Measurements from ENCODE around the gene SERPINA6. TPM values are rescaled to one million over a fixed set of nuclear protein-coding genes. Genes with fewer than 3 reads are reported as not detected.

Gene SERPINA6
- polyA plus RNA-seq, 3 donors from 2014 or later: not detected

DNA sequence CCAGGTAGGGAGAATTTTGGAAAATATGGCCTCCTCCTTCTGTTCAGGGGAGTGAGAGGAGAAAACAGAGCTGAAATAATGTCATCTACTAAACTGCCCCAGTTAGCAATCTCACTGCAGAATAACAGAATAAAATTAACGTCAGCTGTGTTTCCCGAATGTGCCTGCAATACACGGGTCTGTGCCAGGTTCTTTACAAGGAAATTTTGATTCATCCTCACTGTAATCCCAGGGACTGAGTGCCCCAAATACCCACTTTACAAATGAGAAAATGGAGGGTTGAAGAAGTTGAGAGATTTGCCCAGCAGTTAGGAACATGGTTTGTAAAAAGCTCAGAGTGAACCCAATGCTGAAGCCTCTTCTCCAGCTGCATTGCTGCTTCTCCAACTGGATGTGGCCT lies 21.3 kb upstream of the SERPINA6 start:
- Mint-ChIP-seq H3K27me3 (ENCODE audit: low read depth in 3 of 3) (peaks cover 2 to 16% (median 3%) of the 10 kb centered on the region in 3 donors), H3K4me3 (no peak overlapping the region), H3K4me1 (no peaks in the 10 kb centered on the region)

GRCh38 chr14:94343238-94344005 lies 20.3 kb upstream of the SERPINA6 start:
- DNase-seq: no peak
- H3K9me3 Mint-ChIP-seq: no peaks in the 10 kb centered on the region
- H3K4me3 Mint-ChIP-seq: no peak overlapping the region
- H3K27ac Mint-ChIP-seq: no peak overlapping the region
- H3K4me1 Mint-ChIP-seq: no peaks in the 10 kb centered on the region
- H3K36me3 Mint-ChIP-seq: no peaks in the 10 kb centered on the region
- peaks cover 0 to 15% (median 3%) of the 10 kb centered on the region in 3 donors for H3K27me3 Mint-ChIP-seq (ENCODE audit: low read depth in 3 of 3)

More for the DNA sequence above, 21.3 kb upstream of the SERPINA6 start:
- Mint-ChIP-seq H3K9me3 (no peaks in the 10 kb centered on the region), H3K27ac (no peak overlapping the region), H3K36me3 (no peaks in the 10 kb centered on the region)
- no peak for DNase-seq

GRCh38 chr14:94342334-94342934 lies 19.3 kb upstream of the SERPINA6 start:
- Mint-ChIP-seq H3K36me3 (no peaks in the 10 kb centered on the region), H3K27me3 (ENCODE audit: low read depth in 3 of 3) (peaks cover 0 to 15% (median 3%) of the 10 kb centered on the region in 3 donors), H3K27ac (no peak overlapping the region), H3K4me1 (no peaks in the 10 kb centered on the region), H3K9me3 (no peaks in the 10 kb centered on the region), H3K4me3 (no peak overlapping the region)
- no peak for DNase-seq

- Mint-ChIP-seq H3K9me3 (no peaks in the 10 kb centered on the region), H3K27ac (no peak overlapping the region), H3K4me1 (no peaks in the 10 kb centered on the region), H3K27me3 (ENCODE audit: low read depth in 3 of 3) (peaks cover 0 to 15% (median 3%) of the 10 kb centered on the region in 3 donors), H3K36me3 (no peaks in the 10 kb centered on the region), H3K4me3 (no peak overlapping the region)
- no peak for DNase-seq
Measured at GRCh38 chr14:94341656-94342333, 18.7 kb upstream of the SERPINA6 start.

- H3K27ac Mint-ChIP-seq: no peak overlapping the region
- no peak overlapping the region for H3K4me3 Mint-ChIP-seq
- H3K4me1 Mint-ChIP-seq: no peaks in the 10 kb centered on the region
- no peak for DNase-seq
- peaks cover 0 to 15% (median 3%) of the 10 kb centered on the region in 3 donors for H3K27me3 Mint-ChIP-seq (ENCODE audit: low read depth in 3 of 3)
- no peaks in the 10 kb centered on the region for H3K36me3 Mint-ChIP-seq
- no peaks in the 10 kb centered on the region for H3K9me3 Mint-ChIP-seq
Measured at GRCh38 chr14:94340533-94340932, 17.4 kb upstream of the SERPINA6 start.

GRCh38 chr14:94338023-94338422 lies 14.9 kb upstream of the SERPINA6 start:
- H3K27me3 Mint-ChIP-seq (ENCODE audit: low read depth in 3 of 3): peaks cover 2 to 13% (median 3%) of the 10 kb centered on the region in 3 donors
- H3K4me3 Mint-ChIP-seq: no peak overlapping the region
- no peak for DNase-seq
- H3K4me1 Mint-ChIP-seq: no peaks in the 10 kb centered on the region
- no peaks in the 10 kb centered on the region for H3K9me3 Mint-ChIP-seq
- H3K27ac Mint-ChIP-seq: no peak overlapping the region
- no peaks in the 10 kb centered on the region for H3K36me3 Mint-ChIP-seq

DNA sequence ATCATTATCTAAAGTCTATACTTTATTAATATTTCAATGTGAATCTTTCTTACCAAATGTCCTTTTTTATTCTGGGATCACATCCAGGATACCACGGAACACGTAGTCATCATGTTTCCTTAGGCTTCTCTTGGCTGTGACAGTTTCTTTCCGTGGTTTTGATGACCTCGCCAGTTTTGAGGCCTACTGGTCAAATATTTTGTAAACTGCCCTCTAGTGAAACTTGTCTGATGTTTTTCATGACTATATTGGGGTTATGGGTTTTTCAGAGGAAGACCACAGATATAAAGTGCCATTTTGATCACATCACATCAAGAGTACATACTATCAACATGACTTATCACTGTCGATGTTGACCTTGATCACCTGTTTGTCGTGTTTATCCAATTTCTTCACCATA lies 14.1 kb upstream of the SERPINA6 start:
- Mint-ChIP-seq H3K27ac (no peak overlapping the region), H3K9me3 (no peaks in the 10 kb centered on the region), H3K27me3 (ENCODE audit: low read depth in 3 of 3) (peaks cover 2 to 11% (median 3%) of the 10 kb centered on the region in 3 donors)

GRCh38 chr14:94334872-94335271 lies 11.7 kb upstream of the SERPINA6 start:
- Mint-ChIP-seq H3K4me3 (no peak overlapping the region), H3K4me1 (no peaks in the 10 kb centered on the region), H3K36me3 (no peaks in the 10 kb centered on the region), H3K27me3 (ENCODE audit: low read depth in 3 of 3) (peaks cover 0 to 2% (median 0%) of the 10 kb centered on the region in 3 donors), H3K9me3 (no peaks in the 10 kb centered on the region), H3K27ac (no peak overlapping the region)
- DNase-seq: no peak

More for the DNA sequence above, 14.1 kb upstream of the SERPINA6 start:
- no peak for DNase-seq
- Mint-ChIP-seq H3K4me3 (no peak overlapping the region), H3K4me1 (no peaks in the 10 kb centered on the region), H3K36me3 (no peaks in the 10 kb centered on the region)

GRCh38 chr14:94332587-94332986 lies 9.5 kb upstream of the SERPINA6 start:
- Mint-ChIP-seq H3K36me3 (no peaks in the 10 kb centered on the region), H3K27me3 (ENCODE audit: low read depth in 3 of 3) (peaks cover 0 to 2% (median 0%) of the 10 kb centered on the region in 3 donors), H3K9me3 (no peaks in the 10 kb centered on the region), H3K4me3 (no peak overlapping the region), H3K27ac (no peak overlapping the region), H3K4me1 (no peaks in the 10 kb centered on the region)
- no peak for DNase-seq

DNA sequence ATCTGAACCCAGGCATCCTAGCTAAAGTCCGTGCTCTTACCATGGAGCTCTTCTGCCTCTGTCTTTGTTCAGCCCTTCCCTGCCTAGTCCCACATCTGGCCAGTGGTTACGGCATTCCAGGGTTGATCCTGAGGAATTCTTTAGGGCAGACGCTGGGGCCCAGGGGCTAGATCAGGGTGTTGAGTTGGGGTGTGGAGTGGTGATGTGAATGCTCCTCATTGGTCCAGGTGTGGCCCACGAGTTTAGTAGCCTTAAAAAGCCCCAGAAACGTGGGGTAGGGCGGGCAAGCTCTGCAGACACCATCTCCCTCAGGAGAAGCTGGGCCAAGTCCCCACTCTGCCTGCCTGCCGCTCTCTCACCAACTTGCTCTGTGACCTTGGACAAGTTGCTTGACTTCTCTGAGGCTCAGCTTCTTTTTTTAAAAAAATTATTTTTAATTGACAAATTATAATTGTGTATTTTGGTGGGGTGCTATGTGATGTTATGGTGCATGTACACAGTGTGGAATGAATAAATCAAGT lies 9.0 kb upstream of the SERPINA6 start:
- no peak for DNase-seq
- Mint-ChIP-seq H3K4me1 (no peaks in the 10 kb centered on the region), H3K4me3 (no peak overlapping the region), H3K27me3 (ENCODE audit: low read depth in 3 of 3) (peaks cover 0 to 2% (median 0%) of the 10 kb centered on the region in 3 donors), H3K36me3 (no peaks in the 10 kb centered on the region), H3K9me3 (no peaks in the 10 kb centered on the region), H3K27ac (no peak overlapping the region)

- H3K27ac Mint-ChIP-seq: no peak overlapping the region
- no peak overlapping the region for H3K4me3 Mint-ChIP-seq
- no peak for DNase-seq
- H3K9me3 Mint-ChIP-seq: no peaks in the 10 kb centered on the region
- no peaks in the 10 kb centered on the region for H3K4me1 Mint-ChIP-seq
- H3K36me3 Mint-ChIP-seq: no peaks in the 10 kb centered on the region
- peaks cover 0 to 2% (median 1%) of the 10 kb centered on the region in 3 donors for H3K27me3 Mint-ChIP-seq (ENCODE audit: low read depth in 3 of 3)
Measured at GRCh38 chr14:94331462-94331861, 8.3 kb upstream of the SERPINA6 start.

GRCh38 chr14:94330857-94331256 lies 7.7 kb upstream of the SERPINA6 start:
- no peak overlapping the region for H3K27ac Mint-ChIP-seq

DNA sequence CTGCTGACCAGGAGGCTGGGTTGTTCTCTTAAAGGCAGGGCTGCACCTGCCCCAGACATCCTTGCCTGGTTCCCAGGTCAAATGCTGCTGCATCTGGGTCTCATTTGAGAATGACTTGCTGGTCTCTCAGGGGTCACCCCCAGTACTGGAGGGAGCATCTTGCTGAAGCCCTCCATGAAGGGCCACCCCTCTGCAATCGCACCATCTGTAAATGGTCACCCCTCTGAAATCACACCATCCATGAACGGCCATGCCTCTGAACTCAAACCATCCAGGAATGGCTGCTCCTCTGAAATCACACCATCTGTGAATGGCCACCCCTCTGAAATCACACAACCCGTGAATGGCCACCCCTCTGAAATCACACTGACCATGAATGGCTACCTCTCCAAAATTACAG lies 7.3 kb upstream of the SERPINA6 start:
- no peaks in the 10 kb centered on the region for H3K4me1 Mint-ChIP-seq
- H3K4me3 Mint-ChIP-seq: no peak overlapping the region
- no peaks in the 10 kb centered on the region for H3K36me3 Mint-ChIP-seq
- H3K27ac Mint-ChIP-seq: no peak overlapping the region
- no peak for DNase-seq
- peaks cover 0 to 2% (median 2%) of the 10 kb centered on the region in 3 donors for H3K27me3 Mint-ChIP-seq (ENCODE audit: low read depth in 3 of 3)
- peaks cover 0 to 4% (median 0%) of the 10 kb centered on the region in 6 donors for H3K9me3 Mint-ChIP-seq

More at GRCh38 chr14:94330857-94331256, 7.7 kb upstream of the SERPINA6 start:
- Mint-ChIP-seq H3K27me3 (ENCODE audit: low read depth in 3 of 3) (peaks cover 0 to 2% (median 2%) of the 10 kb centered on the region in 3 donors), H3K4me1 (no peaks in the 10 kb centered on the region), H3K4me3 (no peak overlapping the region), H3K36me3 (no peaks in the 10 kb centered on the region), H3K9me3 (peaks cover 0 to 1% (median 0%) of the 10 kb centered on the region in 6 donors)
- DNase-seq: no peak

GRCh38 chr14:94329857-94330256 lies 6.7 kb upstream of the SERPINA6 start:
- H3K36me3 Mint-ChIP-seq: no peaks in the 10 kb centered on the region

More at GRCh38 chr14:94329857-94330256, 6.7 kb upstream of the SERPINA6 start:
- H3K27ac Mint-ChIP-seq: no peak overlapping the region
- no peak overlapping the region for H3K4me3 Mint-ChIP-seq
- H3K27me3 Mint-ChIP-seq (ENCODE audit: low read depth in 3 of 3): peaks cover 0 to 2% (median 2%) of the 10 kb centered on the region in 3 donors
- no peak for DNase-seq
- peaks cover 0 to 4% (median 0%) of the 10 kb centered on the region in 6 donors for H3K9me3 Mint-ChIP-seq
- H3K4me1 Mint-ChIP-seq: no peaks in the 10 kb centered on the region

Measured in immature natural killer cell (primary cell).